SK-N-MC (cell line): Measurements from ENCODE around the gene PSMB8.

Source experiments
- EZH2 ChIP-seq: fragments of 200-600 bp; sonication (generic); IDR thresholded peaks from one replicate; pipeline ENCODE4 v1.6.1; 2017; ENCODE audit warnings: antibody characterized with exemption
- FOXP2 ChIP-seq: optimal IDR thresholded peaks from 2 replicates; pipeline ENCODE3; 2011; ENCODE audit warnings: mild to moderate bottlenecking, moderate library complexity; ENCODE audit not compliant: insufficient read depth; ENCODE audit errors: extremely low read length, control extremely low read depth
- POLR2AphosphoS5 ChIP-seq: IDR thresholded peaks from 2 replicates; pipeline ENCODE4 v1.6.1; 2012; ENCODE audit warnings: mild to moderate bottlenecking, low read depth, low read length, borderline replicate concordance

GRCh38 chr6:32886681-32887383, 43.0 kb upstream of the PSMB8 start:
- TF ChIP-seq EZH2 (no peak), POLR2AphosphoS5 (no peak), FOXP2 (no peak)
